Endothelial cell of umbilical vein (primary cell): Measurements from ENCODE around the gene SHISA2.

Experiments
- EZH2 ChIP-seq: IDR thresholded peaks from 2 replicates; pipeline ENCODE4 v1.6.1; 2012; ENCODE audit warnings: borderline replicate concordance, low read depth, mild to moderate bottlenecking, moderate library complexity, low read length, inconsistent platforms; ENCODE audit not compliant: severe bottlenecking
- FOS ChIP-seq: IDR thresholded peaks from 2 replicates; pipeline ENCODE4 v1.6.1; 2011; ENCODE audit warnings: mild to moderate bottlenecking, low read length, moderate library complexity, borderline replicate concordance; ENCODE audit not compliant: insufficient read depth
- JUN ChIP-seq: IDR thresholded peaks from 2 replicates; pipeline ENCODE4 v1.6.1; 2011; ENCODE audit warnings: borderline replicate concordance, low read depth; ENCODE audit not compliant: insufficient read length, insufficient read depth
- MYC ChIP-seq: IDR thresholded peaks from one replicate; pipeline ENCODE4 v1.6.1; 2011; ENCODE audit warnings: mild to moderate bottlenecking, low read depth, low read length
- POLR2A ChIP-seq: IDR thresholded peaks from 2 replicates; pipeline ENCODE4 v1.6.1; 2012; ENCODE audit warnings: low read depth, mild to moderate bottlenecking, control low read depth, low read length
- POLR2AphosphoS5 ChIP-seq: IDR thresholded peaks from 2 replicates; pipeline ENCODE4 v1.6.1; 2012; ENCODE audit warnings: low read depth, mild to moderate bottlenecking, control low read depth, low read length, moderate library complexity; ENCODE audit not compliant: insufficient read depth
- TF ChIP-seq, protein P1 (sequence below), 2 donors: IDR thresholded peaks; 1 replicate in 1 of 2; 2 replicates in 1 of 2; pipeline ENCODE4 v1.5.1; 2011; ENCODE audit warnings: low read length in 2 of 2, mild to moderate bottlenecking in 2 of 2, moderate library complexity in 2 of 2, control low read depth in 1 of 2, inconsistent platforms in 1 of 2, low read depth in 1 of 2; ENCODE audit not compliant: insufficient read depth in 1 of 2; ENCODE audit errors: extremely low read depth in 1 of 2
- TF ChIP-seq, protein P2 (sequence below): IDR thresholded peaks from 2 replicates; pipeline ENCODE4 v1.6.1; 2011; ENCODE audit not compliant: insufficient read depth, insufficient read length

DNA sequence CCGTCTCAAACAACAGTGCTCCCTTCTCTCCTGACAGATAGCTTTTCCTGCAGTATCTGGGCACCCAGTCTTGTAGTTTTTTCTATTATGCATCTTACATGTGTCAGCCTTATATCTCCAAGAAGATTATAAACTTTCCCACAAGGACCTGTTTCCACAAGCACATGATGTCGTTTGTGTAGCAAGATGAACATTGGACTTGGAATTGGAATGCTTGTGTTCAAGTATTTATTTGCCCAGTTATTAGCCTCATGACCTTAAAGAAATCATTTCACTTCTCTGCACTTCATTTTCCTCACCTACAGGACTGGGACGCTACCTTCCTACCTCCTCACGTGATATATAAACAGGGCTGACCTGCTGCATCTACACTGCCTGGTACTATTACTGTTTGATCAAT, 21.5 kb downstream of the SHISA2 start:
- TF ChIP-seq POLR2A, result no peak
- TF ChIP-seq, protein P1, sequence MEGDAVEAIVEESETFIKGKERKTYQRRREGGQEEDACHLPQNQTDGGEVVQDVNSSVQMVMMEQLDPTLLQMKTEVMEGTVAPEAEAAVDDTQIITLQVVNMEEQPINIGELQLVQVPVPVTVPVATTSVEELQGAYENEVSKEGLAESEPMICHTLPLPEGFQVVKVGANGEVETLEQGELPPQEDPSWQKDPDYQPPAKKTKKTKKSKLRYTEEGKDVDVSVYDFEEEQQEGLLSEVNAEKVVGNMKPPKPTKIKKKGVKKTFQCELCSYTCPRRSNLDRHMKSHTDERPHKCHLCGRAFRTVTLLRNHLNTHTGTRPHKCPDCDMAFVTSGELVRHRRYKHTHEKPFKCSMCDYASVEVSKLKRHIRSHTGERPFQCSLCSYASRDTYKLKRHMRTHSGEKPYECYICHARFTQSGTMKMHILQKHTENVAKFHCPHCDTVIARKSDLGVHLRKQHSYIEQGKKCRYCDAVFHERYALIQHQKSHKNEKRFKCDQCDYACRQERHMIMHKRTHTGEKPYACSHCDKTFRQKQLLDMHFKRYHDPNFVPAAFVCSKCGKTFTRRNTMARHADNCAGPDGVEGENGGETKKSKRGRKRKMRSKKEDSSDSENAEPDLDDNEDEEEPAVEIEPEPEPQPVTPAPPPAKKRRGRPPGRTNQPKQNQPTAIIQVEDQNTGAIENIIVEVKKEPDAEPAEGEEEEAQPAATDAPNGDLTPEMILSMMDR (IDR thresholded peaks at IDR 0.05; ENCODE audit: extremely low read depth in 1 of 2, insufficient read depth in 1 of 2, low read depth in 1 of 2, low read length in 2 of 2), result no peak
- no peak for TF ChIP-seq EZH2
- no peak for TF ChIP-seq POLR2AphosphoS5
- TF ChIP-seq JUN, result no peak
- TF ChIP-seq MYC, result no peak
- no peak for TF ChIP-seq FOS
- TF ChIP-seq, protein P2, sequence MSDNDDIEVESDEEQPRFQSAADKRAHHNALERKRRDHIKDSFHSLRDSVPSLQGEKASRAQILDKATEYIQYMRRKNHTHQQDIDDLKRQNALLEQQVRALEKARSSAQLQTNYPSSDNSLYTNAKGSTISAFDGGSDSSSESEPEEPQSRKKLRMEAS, result no peak
